Ishikawa (cell line): ENCODE data around the gene ARHGEF17.

Experiments
- CEBPB ChIP-seq: IDR thresholded peaks from 2 replicates; pipeline ENCODE4 v1.6.1; 2012
- CREB1 ChIP-seq: IDR thresholded peaks from 2 replicates; pipeline ENCODE4 v1.6.1; 2012; ENCODE audit warnings: low read depth
- EGR1 ChIP-seq: IDR thresholded peaks from 2 replicates; pipeline ENCODE4 v1.6.1; 2012
- EP300 ChIP-seq: IDR thresholded peaks from 2 replicates; pipeline ENCODE4 v1.6.1; 2012; ENCODE audit warnings: borderline replicate concordance
- FOXM1 ChIP-seq: IDR thresholded peaks from 2 replicates; pipeline ENCODE4 v1.6.1; 2012; ENCODE audit warnings: low read depth, borderline replicate concordance
- MAX ChIP-seq: IDR thresholded peaks from 2 replicates; pipeline ENCODE4 v1.6.1; 2012
- NFIC ChIP-seq: IDR thresholded peaks from 2 replicates; pipeline ENCODE4 v1.6.1; 2012
- RAD21 ChIP-seq: IDR thresholded peaks from 2 replicates; pipeline ENCODE4 v1.6.1; 2012; ENCODE audit warnings: low read depth
- REST ChIP-seq: IDR thresholded peaks from 2 replicates; pipeline ENCODE4 v1.6.1; 2012; ENCODE audit warnings: low read depth, mild to moderate bottlenecking
- TAF1 ChIP-seq: IDR thresholded peaks from 2 replicates; pipeline ENCODE4 v1.6.1; 2012; ENCODE audit warnings: low read depth, mild to moderate bottlenecking
- TCF12 ChIP-seq: IDR thresholded peaks from 2 replicates; pipeline ENCODE4 v1.6.1; 2012; ENCODE audit warnings: low read depth
- TEAD4 ChIP-seq: IDR thresholded peaks from 2 replicates; pipeline ENCODE4 v1.6.1; 2012
- YY1 ChIP-seq: IDR thresholded peaks from 2 replicates; pipeline ENCODE4 v1.6.1; 2012; ENCODE audit warnings: low read depth
- ZBTB7A ChIP-seq: IDR thresholded peaks from 2 replicates; pipeline ENCODE4 v1.6.1; 2012; ENCODE audit warnings: low read depth
- TF ChIP-seq, protein P1 (sequence below): IDR thresholded peaks from 2 replicates; pipeline ENCODE4 v1.6.1; 2012

Gene ARHGEF17

GRCh38 chr11:73308003-73308960, at the start of gene ARHGEF17:
Gene ARHGEF17 (plus strand): TSS chr11:73308276. CDS start chr11:73308639, 363 bp downstream.
- TF ChIP-seq MAX = peak; percentile 74
- TF ChIP-seq, protein P1, sequence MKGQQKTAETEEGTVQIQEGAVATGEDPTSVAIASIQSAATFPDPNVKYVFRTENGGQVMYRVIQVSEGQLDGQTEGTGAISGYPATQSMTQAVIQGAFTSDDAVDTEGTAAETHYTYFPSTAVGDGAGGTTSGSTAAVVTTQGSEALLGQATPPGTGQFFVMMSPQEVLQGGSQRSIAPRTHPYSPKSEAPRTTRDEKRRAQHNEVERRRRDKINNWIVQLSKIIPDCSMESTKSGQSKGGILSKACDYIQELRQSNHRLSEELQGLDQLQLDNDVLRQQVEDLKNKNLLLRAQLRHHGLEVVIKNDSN = no peak
- no peak for TF ChIP-seq CREB1
- peak; percentile 35; the same call in 1 of the 2 replicates for TF ChIP-seq NFIC
- TF ChIP-seq RAD21 = no peak
- peak; percentile 90 for TF ChIP-seq EGR1
- TF ChIP-seq FOXM1 = no peak
- TF ChIP-seq TEAD4 = no peak
- no peak for TF ChIP-seq REST
- no peak for TF ChIP-seq EP300
- TF ChIP-seq TCF12 = peak; percentile 20; the same call in 1 of the 2 replicates
- no peak for TF ChIP-seq CEBPB
- no peak; the same call in none of the 2 replicates for TF ChIP-seq ZBTB7A
- TF ChIP-seq YY1 = peak; percentile 60
- peak; percentile 57; the same call in 1 of the 2 replicates for TF ChIP-seq TAF1

GRCh38 chr11:73259406-73260126, 48.5 kb upstream of the ARHGEF17 start:
- no peak for TF ChIP-seq FOXM1
- TF ChIP-seq TEAD4 = no peak
- no peak for TF ChIP-seq CREB1
- no peak for TF ChIP-seq TCF12
- no peak for TF ChIP-seq MAX
- TF ChIP-seq, protein P1 = no peak
- TF ChIP-seq RAD21 = no peak
- TF ChIP-seq ZBTB7A = no peak
- no peak for TF ChIP-seq NFIC
- no peak for TF ChIP-seq EP300
- no peak for TF ChIP-seq CEBPB
- no peak for TF ChIP-seq REST
- TF ChIP-seq EGR1 = no peak
- no peak for TF ChIP-seq TAF1
- TF ChIP-seq YY1 = no peak

GRCh38 chr11:73260127-73260457, 48.0 kb upstream of the ARHGEF17 start:
- no peak for TF ChIP-seq TAF1
- no peak for TF ChIP-seq ZBTB7A
- TF ChIP-seq MAX = no peak
- TF ChIP-seq FOXM1 = no peak
- TF ChIP-seq, protein P1 = no peak
- no peak for TF ChIP-seq YY1

GRCh38 chr11:73262851-73263495, 45.1 kb upstream of the ARHGEF17 start:
- no peak for TF ChIP-seq TAF1
- no peak for TF ChIP-seq ZBTB7A
- no peak for TF ChIP-seq MAX

DNA sequence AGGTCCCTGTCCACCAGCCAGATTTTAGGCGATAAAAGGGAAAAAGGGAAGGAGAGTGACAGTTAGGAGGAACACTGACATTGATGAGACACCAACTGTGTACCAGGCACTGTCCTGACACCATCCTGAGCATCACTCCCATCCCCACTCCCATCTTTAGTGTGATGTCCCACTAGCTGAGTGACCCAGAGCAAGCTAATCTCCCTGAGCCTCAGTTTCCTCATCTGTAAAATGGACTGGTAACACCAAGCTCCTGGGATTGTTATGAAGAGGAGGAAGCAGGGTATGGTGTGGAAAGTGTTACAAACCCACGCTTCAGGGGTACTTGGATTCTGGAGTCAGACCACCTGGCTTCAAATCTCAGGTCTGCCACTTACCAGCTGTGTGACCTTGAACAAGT, 44.4 kb upstream of the ARHGEF17 start:
- TF ChIP-seq TCF12 = no peak
